GM19397 (cell line): ENCODE data around the gene MAN2C1.
"Not testable (repeated sequence)": the region's sequence is repeated elsewhere in the genome, so short reads cannot be mapped to it uniquely, and the experiment has no call there.

ENCODE experiments used
- ATAC-seq: cut with Tn5 transposase; IDR thresholded peaks from one replicate; pipeline ENCODE4 v1.9.1; 2021; ENCODE audit warnings: mild to moderate bottlenecking, moderate library complexity; ENCODE audit not compliant: unreplicated experiment

Gene MAN2C1

DNA sequence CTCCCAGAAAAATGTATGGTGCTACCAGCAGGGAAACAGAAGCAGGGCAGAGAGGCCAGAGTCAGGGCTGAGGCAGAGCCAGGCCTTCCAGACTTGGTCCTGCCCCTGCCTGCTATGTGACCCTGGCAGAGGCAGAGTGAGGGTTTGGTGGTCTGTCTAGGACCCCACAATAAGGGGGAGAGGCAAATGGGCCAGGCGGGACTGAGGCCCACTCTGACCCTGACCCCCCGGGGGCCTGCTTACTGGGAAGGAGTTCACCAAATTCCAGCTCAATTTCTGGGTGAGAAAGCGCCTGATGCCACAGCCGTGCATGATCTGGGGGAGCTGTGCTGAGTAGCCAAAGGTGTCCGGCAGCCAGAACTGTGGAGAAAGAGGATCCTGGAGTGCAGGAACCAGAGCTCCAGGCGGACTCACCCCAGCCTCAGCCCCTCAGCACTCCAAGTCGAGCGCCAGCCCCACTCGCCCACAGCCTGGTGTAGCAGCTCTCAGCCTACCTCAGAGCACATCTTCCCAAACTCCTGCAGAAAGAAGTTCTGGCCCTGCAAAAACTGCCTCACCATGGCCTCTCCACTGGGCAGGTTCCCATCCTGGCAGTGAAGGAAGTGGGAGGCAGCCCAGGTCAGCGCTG, 6.9 kb downstream of the MAN2C1 start:
- no peak for ATAC-seq

DNA sequence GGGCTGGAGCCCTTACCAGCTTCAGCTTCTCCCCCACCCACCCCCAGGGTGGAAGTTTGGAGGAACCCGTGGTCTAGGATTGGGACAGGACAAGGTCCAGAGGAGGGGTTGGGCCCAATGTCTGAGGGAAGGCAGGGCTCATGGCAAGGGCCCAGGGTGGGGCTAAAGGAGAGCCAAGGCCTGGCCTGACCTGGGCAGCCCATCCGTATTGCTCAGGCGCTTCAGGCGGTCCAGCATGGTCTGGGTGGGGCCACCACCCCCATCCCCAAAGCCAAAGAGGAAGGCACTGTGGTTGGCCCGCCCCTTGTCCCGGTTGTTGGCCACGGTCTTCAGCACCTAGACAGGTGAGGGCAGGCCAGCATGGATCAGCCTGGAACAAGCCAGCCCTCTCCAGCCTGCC, 7.6 kb downstream of the MAN2C1 start:
- ATAC-seq, result no peak

DNA sequence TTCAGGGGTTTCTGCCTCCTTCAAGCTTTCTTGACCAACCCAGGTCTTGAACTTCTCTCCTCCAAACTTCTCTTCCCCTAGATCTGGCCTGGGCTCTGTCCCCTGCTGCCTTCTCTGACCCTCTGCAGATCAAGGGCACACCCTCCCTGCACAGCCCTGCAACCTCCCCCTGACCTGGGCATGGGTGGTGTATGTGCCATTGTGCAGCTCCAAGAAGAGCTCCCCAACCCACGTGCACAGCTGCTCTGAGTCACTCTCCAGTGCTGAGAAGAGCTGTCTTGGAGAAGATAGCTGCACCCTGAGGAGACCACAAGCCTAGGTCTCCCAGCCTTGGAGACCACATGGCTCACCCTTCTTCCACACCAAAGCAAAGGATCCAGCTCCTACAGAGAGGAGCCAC, 8.0 kb downstream of the MAN2C1 start:
- ATAC-seq, result no peak

DNA sequence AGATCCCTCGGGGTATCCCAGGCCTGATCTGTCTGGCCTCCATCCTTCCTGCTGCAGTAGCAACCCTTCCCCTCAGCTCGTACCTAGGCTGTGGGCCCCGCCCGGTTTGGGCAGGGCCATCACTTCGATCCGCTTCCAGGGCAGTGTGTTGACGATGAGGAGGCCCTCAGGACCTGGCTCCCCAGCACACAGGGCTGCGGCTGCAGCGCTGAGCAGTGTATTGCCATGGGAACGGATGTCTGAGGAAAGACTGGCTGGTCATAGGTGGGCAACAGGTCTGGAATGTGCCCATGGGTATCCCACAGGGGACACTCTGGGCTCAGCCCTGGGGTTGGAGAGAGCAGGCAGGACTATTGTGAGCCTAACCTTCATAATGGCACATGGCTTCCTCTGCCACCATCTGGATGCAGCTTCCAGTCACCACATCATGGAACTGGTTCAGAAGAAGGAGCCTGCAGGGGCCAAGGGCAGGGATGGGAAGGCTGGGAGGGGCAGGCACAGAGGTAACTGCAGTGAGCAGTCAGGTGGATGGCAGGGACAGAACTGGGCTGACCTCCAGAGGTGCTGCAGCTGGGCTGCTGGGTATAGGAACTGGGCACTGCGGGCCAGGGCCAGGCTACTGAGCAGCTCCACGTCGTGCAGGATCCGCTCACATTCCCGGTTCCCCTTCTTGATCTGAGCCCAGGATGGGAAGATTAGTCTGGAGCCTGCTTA, 8.7 kb downstream of the MAN2C1 start:
- ATAC-seq, result no peak

DNA sequence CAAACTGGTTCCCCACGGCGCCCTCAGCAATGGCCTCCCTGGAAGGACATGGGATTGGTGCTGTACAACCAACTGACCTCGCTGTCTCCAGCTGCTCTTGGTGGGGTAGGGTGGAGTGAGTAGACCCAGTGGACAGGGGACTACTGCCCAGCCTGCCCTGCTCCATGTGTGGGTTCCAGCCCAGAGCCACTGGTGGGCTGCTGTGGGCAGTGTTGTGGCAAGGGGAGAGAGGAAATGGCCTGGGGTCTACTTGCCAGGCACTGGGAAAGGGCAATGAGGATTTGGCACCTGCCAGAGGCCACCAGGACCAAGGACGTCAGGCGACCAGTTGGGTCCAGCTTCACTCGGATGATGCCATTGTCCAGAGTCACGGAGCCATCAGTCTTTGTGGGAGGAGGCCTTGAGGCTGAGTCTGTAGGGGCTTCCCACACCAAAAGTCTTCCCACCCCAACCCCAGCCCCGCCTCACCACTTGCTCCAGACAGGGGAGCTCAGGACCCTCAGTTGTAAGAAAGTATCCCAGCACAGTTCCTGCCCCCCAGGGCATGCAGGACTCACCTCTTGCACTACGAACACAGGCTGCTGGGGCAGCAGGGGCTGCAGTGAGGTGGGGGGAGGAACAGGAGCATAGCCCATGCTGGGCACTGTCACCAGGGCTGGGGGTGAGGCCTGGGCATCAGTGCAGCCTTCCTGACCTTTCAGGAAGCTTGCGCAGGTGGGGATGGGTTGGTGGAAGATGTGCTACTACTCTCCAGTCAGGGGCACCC, 9.5 kb downstream of the MAN2C1 start:
- no peak for ATAC-seq

DNA sequence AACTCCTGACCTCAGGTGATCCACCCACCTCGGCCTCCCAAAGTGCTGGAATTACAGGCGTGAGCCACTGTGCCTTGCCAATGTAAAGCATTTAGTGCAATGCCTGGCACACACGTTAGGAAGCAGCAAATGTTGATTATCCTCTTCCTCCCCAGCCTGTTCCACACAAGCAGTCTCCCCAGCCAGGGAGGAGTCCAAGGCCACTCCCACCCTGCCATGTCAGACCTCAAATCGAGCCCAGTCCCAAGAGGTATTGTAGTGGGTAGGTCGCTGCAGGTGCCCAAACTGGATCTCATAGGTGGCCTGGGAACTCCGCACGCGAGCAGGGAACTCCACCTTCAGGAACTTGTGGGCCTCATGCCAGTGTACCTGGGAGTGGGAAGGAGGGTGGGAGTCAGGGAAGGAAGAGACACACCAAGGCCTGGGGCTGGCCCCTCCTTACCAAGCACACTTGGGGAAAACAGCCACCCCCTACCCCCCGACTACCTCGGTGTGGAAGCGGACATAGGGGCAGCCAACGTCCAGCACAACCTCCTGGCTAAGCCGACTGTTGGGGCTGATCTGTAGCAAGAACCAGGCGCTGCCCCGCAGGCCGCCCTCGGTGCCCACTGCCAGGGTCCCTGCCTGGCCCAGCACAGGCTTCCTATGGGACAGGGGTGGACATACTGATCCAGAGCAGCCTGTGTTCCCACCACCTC, 10.3 kb downstream of the MAN2C1 start:
- no peak for ATAC-seq

DNA sequence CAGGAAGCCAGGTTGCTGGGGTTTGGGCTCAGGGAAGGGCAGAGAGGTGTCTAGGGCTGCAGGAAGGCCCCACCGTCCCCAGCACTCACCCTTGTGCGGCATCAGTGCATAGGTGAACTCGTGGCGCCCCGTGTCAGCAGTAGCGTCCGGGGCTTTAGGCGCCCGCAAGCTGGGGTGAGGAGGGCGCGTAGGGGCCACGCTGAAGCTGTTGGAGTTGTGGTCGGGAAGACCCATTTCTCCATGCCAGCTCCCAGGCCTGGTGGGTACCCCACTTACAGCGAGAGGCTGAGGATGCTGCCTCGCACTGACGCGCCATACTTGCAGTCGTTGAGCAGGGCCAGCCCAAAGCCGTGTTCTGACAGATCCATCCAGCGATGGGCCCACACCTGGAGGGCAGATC, 11.9 kb downstream of the MAN2C1 start:
- no peak for ATAC-seq

DNA sequence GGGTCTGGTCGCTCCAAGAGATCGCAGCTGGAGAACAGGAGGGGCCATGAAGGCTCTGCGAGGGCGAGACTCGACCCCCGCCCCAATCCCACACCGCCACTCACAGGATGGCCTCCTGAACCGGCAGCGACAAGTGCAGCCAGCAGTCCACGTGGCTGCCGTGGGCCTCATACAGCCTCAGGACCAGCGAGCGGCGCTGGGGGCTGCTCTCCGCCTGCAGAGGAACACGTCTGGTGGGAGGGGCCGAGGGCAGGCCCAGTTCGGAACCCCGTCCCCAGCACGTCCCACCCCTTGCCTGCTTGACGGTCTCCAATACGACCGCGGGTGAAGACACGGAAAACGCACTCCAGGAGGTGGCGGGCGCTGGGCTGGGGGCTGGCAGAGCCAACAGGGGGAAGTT, 12.4 kb downstream of the MAN2C1 start:
- no peak for ATAC-seq

DNA sequence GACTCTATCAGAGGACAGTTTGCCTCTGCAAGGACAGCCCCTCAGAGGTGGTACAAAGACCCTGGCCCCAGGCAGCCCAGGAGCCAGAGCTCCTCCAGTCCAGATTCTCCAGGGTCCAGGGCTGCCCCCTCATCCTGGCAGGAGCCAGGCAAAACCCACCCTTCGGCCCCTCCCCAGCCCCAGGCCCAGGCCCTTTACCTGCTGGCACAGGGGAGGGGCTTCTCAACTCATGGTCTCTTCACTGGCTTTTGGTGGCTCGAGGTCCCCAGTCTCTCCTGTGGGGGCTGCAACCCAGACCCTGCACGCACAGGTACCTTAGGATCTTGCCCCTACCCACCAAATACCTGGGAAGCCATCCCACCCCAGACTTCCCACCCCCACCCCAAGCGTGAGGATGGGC, 13.0 kb downstream of the MAN2C1 start:
- no peak for ATAC-seq

DNA sequence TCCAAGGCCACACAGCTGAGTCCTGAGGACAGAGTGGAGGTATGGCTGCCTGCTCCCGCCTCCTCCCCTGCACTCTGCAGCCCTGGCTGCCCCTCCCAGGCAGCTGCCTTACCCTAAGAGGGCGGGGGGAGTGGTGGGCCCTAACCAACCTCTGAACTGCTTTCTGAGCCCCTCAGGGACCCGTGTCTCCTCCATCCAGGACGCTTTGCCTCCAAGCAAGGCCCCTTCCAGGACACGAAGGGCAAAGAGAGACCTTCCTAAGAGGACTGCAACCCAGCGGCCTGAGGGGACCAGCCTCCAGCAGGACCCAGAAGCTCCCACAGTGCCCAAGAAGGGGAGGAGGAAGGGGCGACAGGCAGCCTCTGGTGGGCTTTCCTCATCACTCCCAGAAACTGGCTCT, 14.0 kb downstream of the MAN2C1 start:
- ATAC-seq, result no peak

DNA sequence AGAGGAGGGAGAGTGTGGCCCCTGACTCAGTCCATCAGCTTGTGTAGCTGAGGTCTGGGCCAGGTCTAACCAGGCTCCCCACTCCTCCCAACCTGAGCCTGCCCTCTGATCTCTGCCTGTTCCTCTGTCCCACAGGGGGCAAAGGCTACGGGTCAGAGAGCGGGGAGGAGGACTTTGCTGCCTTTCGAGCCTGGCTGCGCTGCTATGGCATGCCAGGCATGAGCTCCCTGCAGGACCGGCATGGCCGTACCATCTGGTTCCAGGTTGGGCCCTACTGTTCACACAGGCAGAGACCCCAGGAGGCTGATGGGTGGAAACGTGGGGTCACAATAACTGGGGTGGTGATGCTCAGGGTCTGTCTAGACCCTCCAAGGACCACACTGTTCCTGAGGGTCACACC, 14.8 kb downstream of the MAN2C1 start:
- ATAC-seq, result no peak

DNA sequence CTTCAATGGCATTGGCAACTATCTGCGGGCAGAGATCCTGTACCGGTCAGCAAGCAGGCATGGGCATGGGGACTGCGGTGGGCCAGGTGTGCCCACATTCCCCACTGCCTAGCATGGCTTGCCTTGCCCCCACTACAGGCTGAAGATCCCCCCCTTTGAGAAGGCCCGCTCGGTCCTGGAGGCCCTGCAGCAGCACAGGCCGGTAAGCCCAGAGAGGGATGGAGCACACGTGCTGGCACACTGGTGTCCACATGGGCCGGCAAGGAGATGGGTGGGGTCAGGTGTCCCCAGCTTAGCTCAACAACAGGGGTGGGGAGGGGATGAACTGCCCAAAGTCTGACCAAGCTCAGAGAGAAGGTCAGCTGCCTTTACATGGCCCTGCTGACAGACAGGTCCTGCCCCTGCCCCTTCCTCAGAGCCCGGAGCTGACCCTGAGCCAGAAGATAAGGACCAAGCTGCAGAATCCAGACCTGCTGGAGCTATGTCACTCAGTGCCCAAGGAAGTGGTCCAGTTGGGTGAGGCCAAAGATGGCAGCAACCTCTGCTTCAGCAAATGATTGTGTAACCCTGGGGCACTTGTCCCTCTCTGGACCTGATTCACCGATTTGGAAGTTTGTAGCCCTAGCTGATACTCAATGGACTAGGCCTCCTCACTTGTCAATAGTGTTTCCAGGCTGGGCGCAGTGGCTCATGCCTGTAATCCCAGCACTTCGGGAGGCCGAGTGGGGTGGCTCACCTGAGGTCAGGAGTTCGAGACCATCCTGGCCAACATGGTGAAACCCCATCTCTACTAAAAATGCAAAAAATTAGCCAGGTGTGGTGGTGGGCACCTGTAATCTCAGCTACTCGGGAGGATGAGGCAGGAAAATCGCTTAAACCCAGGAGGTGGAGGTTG, 16.0 kb downstream of the MAN2C1 start:
- ATAC-seq, result no peak

DNA sequence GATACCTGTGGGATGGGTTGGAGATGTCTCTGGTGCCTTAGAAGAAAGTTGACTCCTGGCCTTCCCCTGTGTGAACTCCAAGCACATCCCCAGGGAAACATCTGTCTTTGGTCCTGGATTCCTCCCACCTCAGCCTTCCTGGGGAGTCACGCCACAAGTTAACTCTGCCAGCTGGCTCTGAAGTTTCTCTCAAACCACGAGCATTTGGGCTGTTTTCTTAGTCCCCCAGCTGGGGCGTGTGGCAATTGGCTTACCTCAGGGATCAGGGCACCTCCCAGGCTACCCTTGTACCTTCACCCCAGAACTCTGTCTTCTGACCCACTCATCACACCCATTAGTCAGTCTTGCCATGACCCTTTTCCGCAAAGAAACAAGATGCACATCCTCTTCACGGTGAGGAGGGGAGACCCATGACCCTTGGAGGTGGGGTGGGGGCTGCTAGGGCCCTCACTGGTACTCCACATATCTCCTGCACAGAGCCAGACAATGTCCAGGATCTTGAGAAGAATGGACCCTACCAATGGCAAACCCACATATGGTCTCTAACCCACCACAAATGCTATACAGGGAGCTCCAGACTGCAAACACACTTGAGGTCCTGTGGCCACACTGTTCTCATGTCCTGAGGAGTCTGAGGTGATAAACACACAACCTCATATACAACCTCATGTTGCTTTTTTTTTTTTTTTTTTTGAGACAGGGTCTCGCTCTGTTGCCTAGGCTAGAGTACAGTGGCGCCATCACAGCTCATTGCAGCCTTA, 17.6 kb downstream of the MAN2C1 start:
- ATAC-seq, result no peak

DNA sequence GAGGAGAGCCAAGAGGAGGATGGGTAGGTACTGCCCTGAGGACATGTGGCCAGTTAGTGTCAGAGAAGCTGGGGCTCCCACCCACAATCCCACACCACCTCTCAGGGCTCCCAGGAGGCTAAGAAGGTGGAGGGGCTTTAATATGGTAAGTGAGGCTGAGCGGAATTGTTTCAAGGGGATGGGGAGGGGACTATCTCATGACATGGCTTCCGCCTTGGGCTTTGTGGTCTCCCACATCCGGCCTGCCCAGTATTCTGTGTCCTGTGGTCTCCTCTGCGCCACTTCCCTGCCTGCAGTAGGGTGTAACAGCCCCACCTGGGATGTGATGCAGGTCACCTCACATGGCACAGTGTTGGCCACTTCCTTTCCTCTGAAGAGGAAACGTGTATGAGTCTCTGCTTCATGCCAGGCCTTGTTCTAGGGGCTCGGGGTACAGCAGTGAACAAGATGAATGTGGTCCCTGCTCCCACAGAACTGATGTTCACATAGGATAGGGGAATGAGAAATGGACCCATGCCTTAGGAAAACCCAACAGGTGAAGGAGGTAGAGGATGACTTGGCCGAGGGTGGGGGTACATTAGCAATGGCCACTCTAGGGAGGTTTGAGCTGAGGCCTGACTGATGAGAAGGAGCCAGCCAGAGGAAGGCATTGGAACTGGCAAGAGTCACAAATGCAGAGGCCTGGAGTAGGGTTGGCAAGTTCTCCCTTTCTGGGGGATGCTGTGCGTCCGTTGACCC, 18.4 kb downstream of the MAN2C1 start:
- ATAC-seq, result no peak

DNA sequence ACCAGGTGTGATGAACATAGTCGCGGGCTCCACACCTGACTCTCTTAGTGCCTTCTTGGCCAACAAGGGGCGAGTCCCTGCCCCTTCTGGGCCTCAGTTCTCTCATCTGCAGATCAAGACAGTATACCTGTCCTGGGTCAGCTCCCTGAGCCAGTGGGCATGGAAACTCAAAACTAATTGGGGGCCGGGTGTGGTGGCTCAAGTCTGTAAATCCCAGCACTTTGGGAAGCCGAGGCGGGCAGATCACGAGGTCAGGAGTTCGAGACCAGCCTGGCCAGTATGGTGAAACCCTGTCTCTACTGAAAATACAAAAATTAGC, 19.1 kb downstream of the MAN2C1 start:
- not testable (repeated sequence) for ATAC-seq

DNA sequence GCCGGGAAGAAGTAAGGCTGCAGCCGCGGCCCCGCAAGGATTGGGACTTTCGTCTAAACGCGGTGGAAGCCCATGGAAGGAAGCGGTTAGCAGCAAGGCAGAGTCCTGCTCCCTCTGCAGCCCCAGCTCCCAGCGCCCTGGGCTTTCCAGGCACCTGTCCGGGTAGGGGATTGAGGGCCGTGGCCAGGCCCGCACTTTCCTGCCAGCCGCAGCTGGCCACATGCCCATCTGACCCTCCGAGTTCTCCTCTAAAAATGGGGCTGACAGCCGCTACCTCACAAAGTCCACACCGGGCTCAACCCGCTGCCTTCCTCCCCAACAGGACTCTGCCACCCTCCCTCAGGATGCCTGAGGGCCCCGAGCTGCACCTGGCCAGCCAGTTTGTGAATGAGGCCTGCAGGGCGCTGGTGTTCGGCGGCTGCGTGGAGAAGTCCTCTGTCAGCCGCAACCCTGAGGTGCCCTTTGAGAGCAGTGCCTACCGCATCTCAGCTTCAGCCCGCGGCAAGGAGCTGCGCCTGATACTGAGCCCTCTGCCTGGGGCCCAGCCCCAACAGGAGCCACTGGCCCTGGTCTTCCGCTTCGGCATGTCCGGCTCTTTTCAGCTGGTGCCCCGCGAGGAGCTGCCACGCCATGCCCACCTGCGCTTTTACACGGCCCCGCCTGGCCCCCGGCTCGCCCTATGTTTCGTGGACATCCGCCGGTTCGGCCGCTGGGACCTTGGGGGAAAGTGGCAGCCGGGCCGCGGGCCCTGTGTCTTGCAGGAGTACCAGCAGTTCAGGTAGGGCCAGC, 19.7 kb downstream of the MAN2C1 start:
- ATAC-seq, result no peak

DNA sequence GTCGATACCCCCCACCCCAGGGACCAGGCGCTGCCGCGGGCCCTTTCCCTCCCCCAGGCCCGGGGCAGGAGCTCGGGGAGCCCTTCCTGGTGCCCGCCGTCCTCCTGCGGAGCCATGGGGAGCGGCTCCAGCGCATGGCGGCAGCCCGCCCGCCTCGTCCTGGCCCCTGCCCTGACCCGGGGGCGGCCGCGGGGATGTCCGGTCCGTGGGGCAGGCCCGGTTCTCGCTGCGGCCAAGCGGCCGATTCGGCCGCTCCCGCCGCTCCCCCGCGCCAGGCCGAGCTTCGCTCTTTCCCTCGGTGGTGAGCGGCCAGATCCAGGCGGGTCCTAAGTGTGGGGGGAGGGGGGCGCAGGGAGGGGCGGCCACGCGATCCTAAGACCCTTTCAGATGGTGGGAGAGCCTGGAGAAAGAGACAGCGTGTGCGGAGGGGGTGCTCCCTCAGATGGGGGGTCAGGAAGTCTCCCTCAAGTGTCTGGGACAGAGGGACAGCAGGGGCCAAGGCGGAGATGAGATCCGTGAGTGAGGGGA, 20.3 kb downstream of the MAN2C1 start:
- ATAC-seq, result no peak
